ENCODE measurements around the gene ADAP1.
"Not testable (repeated sequence)": the region's sequence is repeated elsewhere in the genome, so short reads cannot be mapped to it uniquely, and the experiment has no call there.

The ADAP1 gene

GRCh38 chr7:974172-974571, 19.7 kb upstream of the ADAP1 start:
- DNase-seq = no peak

- DNase-seq = no peak
Observed at GRCh38 chr7:973312-973711, 18.8 kb upstream of the ADAP1 start.

- DNase-seq = no peak
Observed at GRCh38 chr7:972676-973309, 18.3 kb upstream of the ADAP1 start.

DNA sequence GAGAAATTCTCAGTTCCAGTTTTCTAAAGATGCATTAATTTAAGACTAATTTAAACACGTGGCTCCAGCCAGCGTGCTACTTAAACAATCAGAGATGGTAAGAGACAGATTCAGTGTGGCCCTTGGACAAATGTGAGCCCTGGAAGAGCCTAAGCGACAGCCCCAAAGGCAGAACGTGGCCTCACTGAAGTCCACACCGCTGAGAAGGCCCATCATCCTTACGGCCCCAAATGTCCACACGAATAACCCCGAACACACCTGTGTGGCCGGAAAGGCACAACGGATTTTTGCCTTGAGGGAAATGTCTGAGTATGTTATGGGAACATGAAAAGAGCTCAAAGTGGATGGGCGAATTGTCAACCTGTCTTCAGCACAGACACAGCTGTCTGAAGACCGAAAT, 17.6 kb upstream of the ADAP1 start:
- no peak for DNase-seq

DNA sequence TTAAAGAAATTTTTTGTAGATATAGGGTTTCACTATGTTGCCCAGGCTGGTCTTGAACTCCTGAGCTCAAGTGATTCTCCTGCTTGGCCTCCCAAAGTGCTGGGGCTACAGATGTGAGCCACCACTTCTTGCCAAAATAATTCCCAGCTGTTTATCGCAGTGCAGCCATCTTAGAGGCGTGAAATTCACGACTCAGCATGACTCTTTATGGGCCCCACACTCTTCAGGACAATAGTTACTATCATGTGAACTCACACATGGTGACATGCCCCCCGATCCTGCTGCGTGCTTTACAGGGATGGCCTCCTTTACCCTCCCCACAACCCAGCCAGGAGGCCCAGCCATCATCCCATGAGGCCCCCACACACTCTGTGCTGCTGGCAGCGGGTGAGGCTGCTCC, 16.3 kb upstream of the ADAP1 start:
- no peak for DNase-seq

GRCh38 chr7:969403-969802, 14.9 kb upstream of the ADAP1 start:
- no peak for DNase-seq

- DNase-seq = no peak
Observed at GRCh38 chr7:968205-969105, 14.0 kb upstream of the ADAP1 start.

- no peak for DNase-seq
Observed at GRCh38 chr7:967361-968082, 13.0 kb upstream of the ADAP1 start.

- DNase-seq = no peak
Observed at GRCh38 chr7:966291-967069, 12.0 kb upstream of the ADAP1 start.

DNA sequence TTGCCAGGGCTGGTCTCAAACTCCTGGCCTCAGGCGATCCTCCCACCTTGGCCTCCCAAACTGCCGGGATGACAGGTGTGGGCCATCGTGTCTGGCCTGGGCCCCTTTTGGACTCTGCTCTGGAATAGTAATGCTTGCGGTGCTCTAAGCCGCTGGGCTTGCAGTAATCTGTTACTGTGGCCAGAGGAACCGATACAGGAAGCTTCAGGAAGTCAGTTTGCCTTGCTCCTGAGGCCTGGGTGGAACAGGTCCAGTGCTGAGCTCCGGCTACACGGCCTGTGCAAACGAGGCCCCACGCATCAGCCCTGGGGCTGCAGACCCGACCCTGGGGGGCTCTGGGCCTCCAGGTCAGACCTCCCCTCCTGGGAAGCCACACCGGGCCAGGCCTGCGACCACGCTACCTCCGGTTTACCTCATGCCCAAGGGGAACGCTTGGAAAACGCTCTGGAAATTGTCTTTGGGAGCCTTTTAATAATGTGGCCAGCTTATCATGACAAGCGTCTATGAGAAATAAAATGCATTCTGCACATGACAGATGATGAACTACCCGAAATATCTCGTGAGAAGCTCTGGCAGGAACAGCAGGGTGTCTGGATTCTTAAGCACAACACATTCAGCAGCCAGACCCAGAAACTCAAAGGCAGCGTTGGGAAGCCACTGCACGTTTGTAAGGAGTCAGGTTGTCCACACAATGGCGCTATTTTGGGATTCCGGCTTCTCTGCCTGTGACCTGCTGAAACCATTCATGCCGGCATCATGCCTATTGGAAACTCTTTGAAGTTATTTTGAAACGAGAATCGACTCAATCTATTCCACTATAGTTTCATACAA, 10.1 kb upstream of the ADAP1 start:
- no peak for DNase-seq

GRCh38 chr7:963236-964078, 9.0 kb upstream of the ADAP1 start:
- DNase-seq = no peak

DNA sequence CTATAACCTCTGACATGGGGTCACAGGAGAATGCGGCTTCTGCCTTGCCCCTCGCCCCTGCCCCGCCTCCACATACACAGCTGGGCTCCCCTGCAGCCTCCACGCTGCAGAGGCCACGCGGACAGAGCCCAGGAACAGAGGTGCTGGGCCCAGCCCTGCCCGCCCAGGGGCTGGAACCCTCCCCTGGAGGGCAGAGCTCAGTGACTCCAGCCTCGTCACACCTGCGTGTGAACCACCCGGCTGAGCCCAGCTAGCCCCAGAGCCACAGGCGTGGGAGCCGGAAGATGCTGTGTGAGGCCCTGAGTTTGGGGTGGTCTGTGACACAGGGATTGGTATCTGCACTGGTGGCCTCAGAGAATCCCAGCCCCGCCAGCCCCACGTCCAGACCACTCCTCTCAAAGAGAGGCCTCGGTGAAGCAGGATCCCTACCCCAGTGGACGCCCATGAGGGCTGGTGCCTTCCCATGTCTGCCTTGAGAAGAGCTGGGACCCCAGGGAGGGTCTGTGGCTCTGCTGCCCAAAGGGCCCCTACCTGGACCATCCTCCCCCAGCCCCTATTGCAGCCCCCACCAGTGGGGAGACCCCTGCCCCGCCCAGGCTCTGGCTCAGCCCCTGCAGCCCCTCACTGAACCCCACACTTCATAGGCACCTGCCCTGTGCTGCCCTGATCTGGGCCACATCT, 8.1 kb upstream of the ADAP1 start:
- no peak for DNase-seq

GRCh38 chr7:961546-962400, 7.3 kb upstream of the ADAP1 start:
- no peak for DNase-seq

- DNase-seq = not testable (repeated sequence)
Observed at GRCh38 chr7:960972-961371, 6.5 kb upstream of the ADAP1 start.

DNA sequence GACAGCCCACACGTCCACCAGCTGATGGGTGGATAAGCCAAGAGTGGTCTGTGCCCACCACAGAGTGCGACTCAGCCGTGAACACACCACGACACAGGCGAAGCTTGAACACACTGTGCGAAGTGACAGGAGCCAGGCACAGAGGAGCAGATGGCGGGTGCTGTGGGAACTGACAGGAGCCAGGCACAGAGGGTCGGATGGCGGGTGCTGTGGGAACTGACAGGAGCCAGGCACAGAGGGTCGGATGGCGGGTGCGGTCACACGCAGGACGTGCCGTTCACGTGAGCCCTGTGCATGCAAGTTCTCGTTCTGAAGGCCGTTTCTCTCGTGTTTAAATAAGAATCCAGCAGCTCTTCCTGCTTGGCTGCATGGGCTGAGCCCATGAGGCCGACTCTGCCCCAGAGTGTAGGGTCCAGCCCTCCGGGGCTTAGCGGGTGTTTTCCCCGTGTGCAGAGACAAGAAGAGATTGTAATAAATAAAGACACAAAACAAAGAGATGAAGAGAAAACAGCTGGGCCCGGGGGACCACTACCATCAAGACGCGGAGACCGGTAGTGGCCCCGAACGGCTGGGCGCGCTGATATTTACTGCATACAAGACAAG, 5.9 kb upstream of the ADAP1 start:
- DNase-seq = no peak

DNA sequence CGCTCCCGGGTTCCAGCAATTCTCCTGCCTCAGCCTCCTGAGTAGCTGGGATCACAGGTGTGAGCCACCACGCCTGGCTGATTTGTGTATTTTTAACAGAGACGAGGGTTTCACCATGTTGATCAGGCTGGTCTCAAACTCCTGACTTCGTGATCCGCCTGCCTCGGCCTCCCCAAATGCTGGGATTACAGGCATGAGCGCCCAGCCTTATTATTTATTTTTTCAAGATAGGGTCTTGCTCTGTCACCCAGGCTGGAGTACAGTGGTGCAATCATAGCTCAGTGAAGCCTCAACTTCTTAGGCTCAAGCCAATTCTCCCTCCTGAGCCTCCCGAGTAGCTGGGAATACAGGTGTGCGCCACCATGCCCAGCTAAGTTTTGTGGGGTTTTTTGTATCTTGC, 5.3 kb upstream of the ADAP1 start:
- DNase-seq = not testable (repeated sequence)

- DNase-seq = no peak
Observed at GRCh38 chr7:959271-959670, 4.8 kb upstream of the ADAP1 start.

DNA sequence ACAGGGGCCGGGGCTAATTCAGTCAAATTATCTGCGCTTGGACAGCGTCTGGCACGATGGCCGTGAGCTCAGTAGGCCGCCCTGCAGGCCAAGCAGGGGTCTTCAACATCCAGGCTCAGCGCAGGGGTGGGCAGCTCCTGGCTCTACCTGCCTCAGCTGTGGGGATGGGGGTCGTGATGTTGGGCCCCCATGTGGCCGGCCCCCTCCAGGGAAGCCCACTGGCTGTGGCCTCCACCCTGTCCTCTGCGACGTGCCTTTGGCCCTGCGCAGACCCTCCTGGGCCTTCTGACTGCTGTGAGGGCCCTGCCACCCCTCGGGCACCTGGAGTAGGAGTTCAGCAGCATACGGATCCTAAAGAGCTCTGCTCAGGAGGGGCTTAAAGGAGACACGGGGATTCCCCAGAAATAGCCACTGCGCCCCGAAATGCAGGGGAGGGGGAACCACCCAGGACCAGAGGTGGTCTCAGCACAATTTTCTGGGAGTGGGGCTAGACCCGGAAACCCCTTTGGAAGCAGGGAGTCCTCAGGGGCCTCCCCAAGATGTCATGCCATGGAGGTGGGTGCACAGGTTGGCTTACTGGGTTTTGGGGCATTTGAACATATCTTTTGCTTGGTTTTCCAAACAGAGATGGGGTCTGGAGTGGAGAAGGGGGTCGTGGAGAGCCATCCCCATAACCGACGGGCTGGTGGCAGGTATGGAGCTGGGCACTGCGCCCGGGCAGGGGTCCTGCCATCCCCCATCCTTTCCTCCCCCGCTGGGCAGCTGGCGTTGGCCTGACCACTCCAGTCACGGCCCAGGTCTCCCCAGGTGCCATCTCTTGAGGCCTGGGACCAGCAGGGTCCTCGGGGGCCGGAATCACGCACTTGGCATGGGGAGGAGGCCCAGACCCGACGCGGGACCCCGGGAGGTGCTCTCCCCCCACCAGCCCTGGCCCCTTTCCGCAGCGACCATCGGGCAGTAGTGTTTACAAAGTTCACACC, 4.0 kb upstream of the ADAP1 start:
- no peak for DNase-seq

Measured in NCI-H187 treated with DMSO at 0.1 percent for 48 hours (cell line).